Stimulated activated CD8-positive, alpha-beta memory T cell treated with anti-CD3 and anti-CD28 coated beads, Interleukin-12 subunit alpha, Interleukin-12 subunit beta, amount 100 ng/mL, for 24 hours (primary cell): ENCODE data around the gene NECTIN3.

ENCODE experiments used
- DNase-seq: peaks from one replicate; pipeline ENCODE4 v3.0.0-alpha.2; 2020; ENCODE audit errors: extremely low read depth

Gene NECTIN3

GRCh38 chr3:111081008-111081545, 9.5 kb downstream of the NECTIN3 start:
- DNase-seq: no peak

GRCh38 chr3:111084911-111085310, 13.3 kb downstream of the NECTIN3 start:
- no peak for DNase-seq

DNA sequence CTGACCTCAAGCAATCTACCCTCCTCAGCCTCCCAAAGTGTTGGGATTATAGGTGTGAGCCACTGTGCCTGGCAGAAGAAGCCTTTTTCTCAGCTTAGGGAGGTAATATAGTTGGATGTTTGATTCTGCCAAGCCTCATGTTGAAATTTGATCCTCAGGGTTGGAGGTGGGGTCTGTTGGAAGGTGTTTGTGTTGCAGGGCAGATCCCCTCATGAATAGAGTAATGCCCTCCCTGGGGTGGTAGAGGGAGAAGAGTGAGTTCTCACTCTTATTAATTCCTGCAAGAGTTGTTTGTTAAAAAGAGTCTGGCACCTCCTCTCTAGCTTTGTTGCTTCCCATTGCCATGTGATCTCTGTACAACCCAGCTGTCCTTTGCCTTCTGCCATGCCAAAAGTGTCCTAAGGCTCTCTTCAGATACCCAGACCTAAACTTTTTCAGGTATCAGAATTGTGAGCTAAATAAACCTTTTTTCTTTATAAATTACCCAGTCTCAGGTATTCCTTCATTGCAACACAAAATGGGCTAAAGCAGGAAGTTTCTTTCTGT, 16.4 kb downstream of the NECTIN3 start:
- no peak for DNase-seq

DNA sequence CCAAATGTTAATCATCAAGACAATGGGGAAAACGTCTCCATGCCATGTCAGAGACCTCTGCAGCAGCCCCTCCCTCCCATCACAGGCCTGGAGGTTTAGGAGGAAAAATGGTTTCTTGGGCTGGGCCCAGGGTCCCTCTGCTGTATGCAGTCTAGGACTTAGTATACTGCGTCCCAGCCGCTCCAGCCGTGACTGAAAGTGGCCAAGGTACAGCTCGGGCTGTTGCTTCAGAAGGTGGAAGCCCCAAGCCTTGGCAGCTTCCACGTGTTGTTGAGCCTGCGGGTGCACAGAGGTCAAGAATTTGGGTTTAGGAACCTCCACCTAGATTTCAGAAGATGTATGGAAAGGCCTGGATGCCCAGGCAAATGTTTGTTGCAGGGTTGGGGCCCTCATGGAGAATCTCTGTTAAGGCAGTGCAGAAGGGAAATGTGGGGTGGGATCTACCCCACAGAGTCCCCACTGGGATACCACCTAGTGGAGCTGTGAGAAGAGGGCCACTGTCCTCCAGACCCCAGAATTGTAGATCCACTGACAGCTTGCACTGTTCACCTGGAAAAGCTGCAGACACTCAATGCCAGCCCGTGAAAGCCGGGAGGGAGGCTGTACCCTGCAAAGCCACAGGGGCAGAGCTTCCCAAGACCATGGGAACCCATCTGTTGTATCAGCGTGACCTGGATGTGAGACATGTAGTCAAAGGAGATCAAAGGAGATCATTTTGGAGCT, 25.0 kb downstream of the NECTIN3 start:
- DNase-seq: no peak

DNA sequence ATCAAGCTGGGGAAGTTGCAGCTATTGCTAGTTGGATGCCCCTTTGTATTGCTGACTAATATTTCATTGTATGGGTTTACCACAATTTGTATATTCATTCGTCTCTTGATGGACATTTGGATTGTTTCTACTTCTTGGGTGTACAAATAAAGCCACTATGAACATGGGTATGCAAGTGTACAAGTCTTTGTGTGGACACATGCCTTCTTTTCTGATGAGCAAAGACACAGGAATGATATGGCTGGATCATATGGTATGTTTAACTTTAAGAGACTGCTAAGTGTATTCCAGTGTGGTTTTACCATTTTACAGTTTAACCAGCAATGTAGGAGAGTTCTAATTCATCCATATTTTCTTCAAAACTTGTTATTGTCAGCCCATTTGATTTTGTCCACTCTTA, 32.2 kb downstream of the NECTIN3 start:
- DNase-seq: no peak

DNA sequence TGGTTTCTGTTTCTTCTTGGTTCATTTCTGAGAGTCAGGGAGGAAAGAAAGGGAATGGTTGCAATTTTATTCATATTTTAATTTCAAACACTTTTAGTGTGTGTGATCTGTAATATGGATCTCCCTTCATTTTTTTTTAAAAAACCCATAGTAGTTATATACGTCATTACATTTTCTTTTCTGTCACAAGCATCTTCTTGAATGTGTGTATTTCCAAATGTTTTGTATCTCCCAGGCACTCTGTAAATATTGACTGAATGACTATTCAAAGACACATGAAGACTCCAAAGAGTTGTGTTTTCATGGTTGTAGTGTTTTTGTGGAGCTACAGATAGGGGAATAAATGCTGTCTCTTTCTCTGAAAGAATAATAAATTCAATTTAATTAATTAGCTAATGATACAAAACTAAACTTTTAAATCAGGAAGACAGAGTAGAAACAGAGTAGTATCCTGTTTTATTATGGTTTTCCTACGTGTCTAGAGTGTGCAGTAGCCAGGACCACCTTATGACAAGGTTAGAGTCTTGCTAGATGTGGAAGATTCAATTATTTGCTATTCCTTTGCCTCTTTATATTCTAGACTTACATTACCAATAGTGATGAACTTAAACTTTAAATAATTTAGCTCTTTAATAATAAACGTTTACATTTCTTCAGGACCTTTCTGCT, 35.5 kb downstream of the NECTIN3 start:
- DNase-seq: no peak

DNA sequence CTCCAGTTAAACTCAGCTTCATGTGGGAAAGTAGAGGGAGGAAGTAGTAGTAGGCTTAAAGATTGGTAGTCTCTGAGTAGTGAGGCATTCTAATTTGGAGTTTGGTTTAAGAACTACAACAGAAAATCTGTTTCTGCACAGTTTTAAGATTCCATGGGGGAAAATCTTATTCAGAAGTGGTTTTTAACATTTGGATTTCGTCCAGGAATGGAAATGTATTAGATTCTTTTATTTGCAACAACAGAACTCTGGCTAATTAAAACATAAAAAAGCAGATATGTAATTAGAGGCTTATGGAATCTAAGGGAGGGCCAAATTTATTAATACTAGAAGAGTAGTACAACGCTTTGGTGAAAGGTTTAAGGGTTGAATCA, 36.0 kb downstream of the NECTIN3 start:
- no peak for DNase-seq

DNA sequence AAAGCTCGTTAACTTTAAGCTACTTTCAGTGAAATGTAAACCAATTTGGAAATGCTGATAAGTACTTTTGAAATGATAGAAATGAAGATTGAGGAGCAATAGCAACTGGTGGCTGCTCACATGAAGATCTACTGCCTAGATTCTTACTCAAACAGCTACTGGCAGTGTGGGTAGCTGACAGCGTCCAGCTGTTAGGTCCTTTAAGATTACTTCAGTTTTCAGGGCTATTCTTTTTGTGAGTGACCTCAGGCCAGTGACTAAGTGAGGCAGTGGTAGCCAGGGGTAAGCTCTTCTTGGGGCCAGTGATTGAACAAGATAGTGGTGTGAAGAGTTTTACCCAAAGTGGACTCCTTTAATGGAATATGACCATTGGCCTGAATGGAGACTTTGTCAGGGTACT, 41.3 kb downstream of the NECTIN3 start:
- DNase-seq: no peak

GRCh38 chr3:111128884-111129283, 57.3 kb downstream of the NECTIN3 start:
- no peak for DNase-seq

DNA sequence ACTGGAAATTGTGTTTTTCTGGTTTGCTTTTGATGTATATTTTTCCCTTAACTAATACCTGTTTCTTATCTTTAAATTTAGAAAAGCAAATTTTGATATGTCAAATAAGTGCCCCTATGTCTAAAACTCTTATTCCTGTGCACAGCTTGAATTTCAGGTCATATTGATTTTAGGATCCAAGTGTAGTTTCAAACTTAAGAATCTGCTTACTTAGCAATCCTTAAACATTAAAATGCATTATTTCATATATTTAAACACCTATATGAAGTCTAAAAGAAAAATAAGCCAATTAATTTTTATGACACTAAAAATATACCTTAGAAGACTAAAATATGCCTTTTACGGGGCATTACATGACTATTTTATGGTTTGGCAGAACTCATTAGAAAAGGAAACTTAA, 59.2 kb downstream of the NECTIN3 start:
- DNase-seq: no peak

DNA sequence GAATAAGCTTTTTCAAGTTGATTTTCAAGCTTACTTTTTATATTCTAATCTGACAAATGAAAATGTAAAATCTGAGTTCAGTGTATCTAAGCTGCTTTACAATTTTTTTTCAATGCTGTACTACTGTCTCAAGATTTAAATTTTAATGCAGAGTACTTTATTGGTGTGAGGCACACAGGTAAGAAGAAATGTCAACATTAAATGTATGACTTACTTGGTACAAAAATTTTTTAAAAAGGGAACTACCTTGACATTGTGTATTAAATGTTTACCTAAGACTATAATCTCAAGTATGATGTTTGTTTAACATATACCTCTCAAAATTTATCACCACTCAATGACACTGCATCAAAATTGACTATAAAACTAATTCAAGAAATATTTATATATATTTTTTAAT, 62.7 kb downstream of the NECTIN3 start:
- DNase-seq: no peak

GRCh38 chr3:111151438-111151837, 79.8 kb downstream of the NECTIN3 start:
- no peak for DNase-seq

DNA sequence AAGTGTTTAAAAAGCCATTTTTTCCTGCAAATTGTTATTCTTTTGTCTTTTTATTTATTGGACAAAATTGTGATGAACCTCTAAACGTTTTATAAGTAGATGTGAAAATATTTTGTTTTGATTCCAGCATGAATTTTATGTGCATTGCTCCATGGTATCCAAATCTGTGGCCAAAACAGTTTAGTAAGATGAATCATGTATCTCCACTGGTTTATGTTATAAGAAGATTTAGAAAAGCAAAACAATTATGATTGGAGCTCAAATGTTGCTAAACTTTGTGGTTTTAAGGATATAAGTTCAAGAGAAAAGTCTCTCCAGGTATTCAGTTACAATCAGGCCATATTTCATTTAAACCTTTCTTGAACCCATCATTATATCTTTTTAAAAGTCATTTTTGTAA, 80.9 kb downstream of the NECTIN3 start:
- DNase-seq: no peak

- no peak for DNase-seq
Measured at GRCh38 chr3:111156517-111156916, 84.9 kb downstream of the NECTIN3 start.

- no peak for DNase-seq
Measured at GRCh38 chr3:111159391-111159790, 87.8 kb downstream of the NECTIN3 start.

DNA sequence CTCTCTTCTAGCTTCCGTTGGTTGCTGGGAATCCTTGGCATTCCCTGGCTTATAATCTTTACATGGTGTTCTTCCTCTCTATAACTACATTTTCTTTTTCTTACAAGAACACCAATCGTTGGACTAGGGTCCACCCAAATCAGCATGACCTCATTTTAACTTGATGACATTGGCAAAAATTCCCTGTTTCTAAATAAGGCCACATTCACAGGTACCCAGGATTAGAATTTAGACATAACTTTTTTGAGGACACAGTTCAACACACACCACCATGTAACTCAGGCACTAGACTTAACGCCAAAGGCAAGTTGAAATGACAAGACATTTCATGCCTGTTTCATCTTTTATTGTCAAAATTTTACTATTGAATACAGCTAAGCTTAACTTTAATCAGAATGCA, 93.0 kb downstream of the NECTIN3 start:
- DNase-seq: no peak

- DNase-seq: no peak
Measured at GRCh38 chr3:111165411-111165810, 93.8 kb downstream of the NECTIN3 start.

GRCh38 chr3:111173328-111173900, 101.8 kb downstream of the NECTIN3 start:
- DNase-seq: no peak

DNA sequence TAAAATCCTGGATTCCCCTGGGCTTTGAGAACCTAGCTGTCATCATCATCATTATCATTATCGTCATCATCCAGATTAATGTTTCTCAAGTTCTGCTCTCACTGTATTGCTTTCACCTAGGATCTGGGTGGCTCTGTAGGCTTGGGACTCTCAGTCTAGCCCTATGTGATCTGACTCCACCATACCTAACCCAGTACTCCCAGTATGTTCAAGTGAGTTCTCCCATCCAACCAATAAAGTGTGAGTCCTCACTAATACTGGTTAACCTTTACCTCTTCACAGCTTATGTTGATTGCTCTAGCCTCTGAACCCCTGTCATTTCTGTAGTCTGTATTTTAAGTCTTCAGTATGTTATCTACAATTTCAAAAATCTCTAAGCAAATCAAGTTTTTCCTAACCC, 102.3 kb downstream of the NECTIN3 start:
- no peak for DNase-seq

DNA sequence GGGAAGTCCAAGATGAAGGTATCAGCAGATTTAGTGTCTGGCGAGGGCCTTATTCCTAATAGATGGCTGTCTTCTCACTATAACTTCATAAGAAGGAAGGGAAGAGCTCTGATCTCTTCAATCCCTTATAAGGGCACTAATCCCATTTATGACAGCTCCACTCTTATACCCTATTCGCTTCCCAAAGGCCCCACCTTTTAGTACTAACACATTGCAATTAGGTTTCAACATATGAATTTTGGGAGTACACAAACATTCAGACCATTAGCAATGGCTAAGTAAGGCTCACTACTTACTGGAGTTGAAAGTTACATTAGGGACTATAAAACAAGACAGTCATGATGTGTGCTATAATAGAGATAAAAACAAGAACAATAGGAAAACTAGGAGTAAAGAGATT, 118.9 kb downstream of the NECTIN3 start:
- DNase-seq: no peak

DNA sequence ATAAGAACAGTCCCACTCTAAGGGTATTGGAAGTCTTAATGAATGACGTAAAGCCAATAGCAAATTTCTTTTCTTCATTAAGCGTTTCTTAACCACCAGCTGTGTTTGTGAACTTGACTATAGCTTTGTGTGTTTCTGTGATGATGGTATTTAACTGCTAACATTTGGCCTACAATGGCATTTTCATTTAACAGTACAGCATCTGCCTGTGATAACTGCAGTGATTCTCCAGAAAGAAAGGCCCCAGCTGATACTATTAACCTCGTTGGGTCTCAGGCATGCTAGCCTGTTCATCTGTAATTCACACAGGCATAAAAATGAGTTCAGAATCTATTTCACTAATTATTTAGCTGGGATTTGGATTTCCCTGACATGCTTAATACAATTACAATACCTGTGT, 121.9 kb downstream of the NECTIN3 start:
- no peak for DNase-seq

DNA sequence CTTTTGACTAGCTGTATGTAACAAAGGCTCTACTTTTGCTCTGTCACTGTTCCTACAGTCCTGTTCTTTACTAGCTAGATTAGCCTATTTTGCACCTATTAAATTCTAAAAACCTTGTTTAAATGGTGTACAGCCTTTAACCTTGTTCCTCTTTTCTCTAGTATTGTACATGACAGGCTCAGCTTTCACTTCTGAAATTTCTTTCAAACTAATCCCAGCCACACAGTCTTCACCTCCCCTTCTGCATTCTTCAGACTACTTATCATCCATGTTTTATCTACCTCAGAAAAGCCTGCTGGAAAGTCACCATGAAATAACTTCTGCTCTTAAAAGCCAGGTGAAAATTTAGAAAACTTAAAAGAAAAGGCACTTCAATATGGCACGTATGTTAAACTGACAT, 122.4 kb downstream of the NECTIN3 start:
- no peak for DNase-seq

DNA sequence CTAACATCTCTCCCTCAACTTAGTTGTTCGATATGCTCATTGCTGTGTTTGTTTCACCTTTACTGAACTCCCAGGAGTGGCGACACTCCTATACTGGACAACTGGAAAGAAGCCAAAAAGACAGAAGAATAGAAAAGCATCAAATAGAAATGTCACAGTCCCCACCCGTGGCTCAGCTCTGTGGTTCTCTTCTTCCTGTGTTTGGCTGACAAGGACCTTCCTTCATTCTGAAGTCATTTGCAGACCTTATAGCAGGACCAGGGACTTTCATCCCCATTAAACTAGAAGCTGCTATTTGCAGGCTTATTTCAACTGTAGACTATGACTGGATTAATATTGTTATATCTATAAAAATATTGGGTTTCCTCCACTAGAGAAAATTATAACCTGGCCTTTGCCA, 125.9 kb downstream of the NECTIN3 start:
- DNase-seq: no peak
